SK-N-SH treated with all-trans-retinoic acid at 6 μM for 48 hours (cell line): Measurements from ENCODE around the gene MAPK8.

Source experiments
- ATAC-seq: fragments of 200-7000 bp; cut with Tn5 transposase; 3 replicates; pipeline ENCODE4 v1.9.1; 2020; ENCODE audit warnings: mild to moderate bottlenecking, moderate library complexity
- ARNTL ChIP-seq: fragments of 450-650 bp; formaldehyde crosslinking; IDR thresholded peaks from 2 replicates; pipeline ENCODE4 v1.5.0; 2020; ENCODE audit warnings: low read depth, mild to moderate bottlenecking, moderate library complexity, borderline replicate concordance
- BACH2 ChIP-seq: fragments of 250-450 bp; sonication (Bioruptor Pico); IDR thresholded peaks from 2 replicates; pipeline ENCODE4 v1.9.0; 2021; ENCODE audit warnings: mild to moderate bottlenecking, borderline replicate concordance
- ESRRG ChIP-seq: fragments of 250-450 bp; sonication (Bioruptor Pico); IDR thresholded peaks from 2 replicates; pipeline ENCODE4 v1.6.1; 2021; ENCODE audit warnings: mild to moderate bottlenecking
- GLIS3 ChIP-seq: fragments of 250-450 bp; sonication (Bioruptor Pico); IDR thresholded peaks from 2 replicates; pipeline ENCODE4 v1.5.0; 2020; ENCODE audit warnings: mild to moderate bottlenecking, moderate library complexity
- ISL1 ChIP-seq: fragments of 250-450 bp; sonication (Bioruptor Pico); IDR thresholded peaks from 2 replicates; pipeline ENCODE4 v2.1.2; 2022; ENCODE audit warnings: mild to moderate bottlenecking, moderate library complexity
- OSR1 ChIP-seq: fragments of 250-450 bp; sonication (Bioruptor Pico); IDR thresholded peaks from 2 replicates; pipeline ENCODE4 v1.8.0; 2022; ENCODE audit warnings: moderate library complexity, mild to moderate bottlenecking, inconsistent platforms
- PPARA ChIP-seq: fragments of 250-450 bp; sonication (Bioruptor Pico); IDR thresholded peaks from 2 replicates; pipeline ENCODE4 v1.5.0; 2020; ENCODE audit warnings: mild to moderate bottlenecking, borderline replicate concordance
- RARB ChIP-seq: fragments of 250-450 bp; sonication (Bioruptor Pico); IDR thresholded peaks from 2 replicates; pipeline ENCODE4 v1.8.0; 2021; ENCODE audit warnings: mild to moderate bottlenecking, moderate library complexity
- TCF4 ChIP-seq: fragments of 250-450 bp; sonication (Bioruptor Pico); IDR thresholded peaks from 2 replicates; pipeline ENCODE4 v1.8.0; 2021; ENCODE audit warnings: mild to moderate bottlenecking, moderate library complexity, borderline replicate concordance
- ZC3H10 ChIP-seq: fragments of 250-450 bp; sonication (Bioruptor Pico); IDR thresholded peaks from 2 replicates; pipeline ENCODE4 v1.5.1; 2021; ENCODE audit warnings: mild to moderate bottlenecking, moderate library complexity
- ZFP3 ChIP-seq: fragments of 250-450 bp; sonication (Bioruptor Pico); IDR thresholded peaks from 2 replicates; pipeline ENCODE4 v1.5.0; 2020; ENCODE audit warnings: mild to moderate bottlenecking, moderate library complexity
- ZFP30 ChIP-seq: fragments of 450-650 bp; formaldehyde crosslinking; IDR thresholded peaks from 2 replicates; pipeline ENCODE4 v1.5.0; 2022; ENCODE audit warnings: mild to moderate bottlenecking, moderate library complexity
- ZNF565 ChIP-seq: fragments of 450-650 bp; formaldehyde crosslinking; conservative IDR thresholded peaks from 2 replicates; pipeline ENCODE4 v1.5.0; 2020; ENCODE audit warnings: low read depth, mild to moderate bottlenecking, moderate library complexity
- ZNF70 ChIP-seq: fragments of 450-650 bp; formaldehyde crosslinking; IDR thresholded peaks from 2 replicates; pipeline ENCODE4 v1.5.0; 2020; ENCODE audit warnings: mild to moderate bottlenecking, moderate library complexity
- ZNF8 ChIP-seq: fragments of 450-650 bp; formaldehyde crosslinking; IDR thresholded peaks from 2 replicates; pipeline ENCODE4 v1.5.0; 2020; ENCODE audit warnings: mild to moderate bottlenecking, moderate library complexity
- TF ChIP-seq, protein P1 (sequence below): fragments of 250-450 bp; sonication (Bioruptor Pico); IDR thresholded peaks from 2 replicates; pipeline ENCODE4 v1.5.1; 2021; ENCODE audit warnings: mild to moderate bottlenecking, moderate library complexity
- TF ChIP-seq, protein P2 (sequence below): fragments of 250-450 bp; sonication (Bioruptor Pico); IDR thresholded peaks from 2 replicates; pipeline ENCODE4 v1.5.1; 2020; ENCODE audit warnings: low read depth, mild to moderate bottlenecking, moderate library complexity
- TF ChIP-seq, protein P3 (sequence below): fragments of 250-450 bp; sonication (Bioruptor Pico); IDR thresholded peaks from 2 replicates; pipeline ENCODE4 v1.5.0; 2020; ENCODE audit warnings: mild to moderate bottlenecking, moderate library complexity
- TF ChIP-seq, protein P4 (sequence below): fragments of 250-450 bp; sonication (Bioruptor Pico); IDR thresholded peaks from 2 replicates; pipeline ENCODE4 v1.8.0; 2020; ENCODE audit warnings: mild to moderate bottlenecking, moderate library complexity, borderline replicate concordance
- TF ChIP-seq, protein P5 (sequence below): fragments of 250-450 bp; sonication (Bioruptor Pico); IDR thresholded peaks from 2 replicates; pipeline ENCODE4 v1.8.0; 2021; ENCODE audit warnings: low read depth, mild to moderate bottlenecking, moderate library complexity, borderline replicate concordance

Gene MAPK8

DNA sequence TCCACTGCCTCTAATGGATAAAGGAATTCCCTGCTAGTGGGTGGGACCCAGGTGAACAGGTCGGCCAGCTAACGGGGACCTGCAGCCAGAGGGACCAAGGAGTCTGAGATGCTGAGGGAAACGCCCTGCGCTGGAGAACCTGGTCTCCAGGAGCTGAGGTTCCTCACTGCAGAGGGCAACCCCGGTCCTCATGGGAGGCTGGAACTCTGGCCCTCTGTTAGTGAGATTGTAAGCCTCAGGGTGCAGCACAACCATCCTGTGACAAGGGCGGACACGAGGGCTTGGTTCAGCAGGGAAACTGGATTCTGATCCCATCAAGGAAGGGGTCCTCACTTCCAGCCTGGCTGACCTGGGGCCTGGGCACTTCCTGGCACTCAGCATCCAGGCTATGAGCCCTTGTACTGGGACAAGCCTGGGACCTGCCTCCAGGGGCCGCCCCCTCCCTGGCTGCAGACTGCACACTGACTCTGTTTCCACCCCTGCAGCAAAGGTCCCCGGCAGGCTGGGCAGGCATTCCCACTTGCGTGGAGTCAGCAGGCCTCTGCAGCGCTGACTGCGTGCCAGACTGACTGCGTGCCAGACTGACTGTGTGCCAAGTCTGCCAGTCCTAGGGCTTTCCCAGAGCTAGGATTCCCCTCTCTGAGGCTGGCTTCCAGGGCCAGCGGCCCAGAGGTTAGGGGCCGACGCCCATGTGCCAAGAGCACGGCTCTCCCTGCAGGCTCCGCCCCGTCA lies 143.2 kb downstream of the MAPK8 start:
- no peak for ATAC-seq
- TF ChIP-seq ZNF8 (no peak), TCF4 (no peak), OSR1 (CRISPR knock-in tag) (no peak), ZNF565 (CRISPR knock-in tag) (no peak), ESRRG (CRISPR knock-in tag) (no peak), RARB (CRISPR knock-in tag) (no peak), ISL1 (no peak), BACH2 (no peak), ZFP30 (CRISPR knock-in tag) (no peak), ARNTL (no peak), ZNF70 (CRISPR knock-in tag) (no peak), GLIS3 (CRISPR knock-in tag) (no peak), PPARA (CRISPR knock-in tag) (no peak), ZC3H10 (no peak), ZFP3 (CRISPR knock-in tag) (no peak)
- TF ChIP-seq, protein P1, sequence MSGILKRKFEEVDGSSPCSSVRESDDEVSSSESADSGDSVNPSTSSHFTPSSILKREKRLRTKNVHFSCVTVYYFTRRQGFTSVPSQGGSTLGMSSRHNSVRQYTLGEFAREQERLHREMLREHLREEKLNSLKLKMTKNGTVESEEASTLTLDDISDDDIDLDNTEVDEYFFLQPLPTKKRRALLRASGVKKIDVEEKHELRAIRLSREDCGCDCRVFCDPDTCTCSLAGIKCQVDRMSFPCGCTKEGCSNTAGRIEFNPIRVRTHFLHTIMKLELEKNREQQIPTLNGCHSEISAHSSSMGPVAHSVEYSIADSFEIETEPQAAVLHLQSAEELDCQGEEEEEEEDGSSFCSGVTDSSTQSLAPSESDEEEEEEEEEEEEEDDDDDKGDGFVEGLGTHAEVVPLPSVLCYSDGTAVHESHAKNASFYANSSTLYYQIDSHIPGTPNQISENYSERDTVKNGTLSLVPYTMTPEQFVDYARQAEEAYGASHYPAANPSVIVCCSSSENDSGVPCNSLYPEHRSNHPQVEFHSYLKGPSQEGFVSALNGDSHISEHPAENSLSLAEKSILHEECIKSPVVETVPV (CRISPR knock-in tag) = no peak
- TF ChIP-seq, protein P2, sequence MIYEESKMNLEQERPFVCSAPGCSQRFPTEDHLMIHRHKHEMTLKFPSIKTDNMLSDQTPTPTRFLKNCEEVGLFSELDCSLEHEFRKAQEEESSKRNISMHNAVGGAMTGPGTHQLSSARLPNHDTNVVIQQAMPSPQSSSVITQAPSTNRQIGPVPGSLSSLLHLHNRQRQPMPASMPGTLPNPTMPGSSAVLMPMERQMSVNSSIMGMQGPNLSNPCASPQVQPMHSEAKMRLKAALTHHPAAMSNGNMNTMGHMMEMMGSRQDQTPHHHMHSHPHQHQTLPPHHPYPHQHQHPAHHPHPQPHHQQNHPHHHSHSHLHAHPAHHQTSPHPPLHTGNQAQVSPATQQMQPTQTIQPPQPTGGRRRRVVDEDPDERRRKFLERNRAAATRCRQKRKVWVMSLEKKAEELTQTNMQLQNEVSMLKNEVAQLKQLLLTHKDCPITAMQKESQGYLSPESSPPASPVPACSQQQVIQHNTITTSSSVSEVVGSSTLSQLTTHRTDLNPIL (CRISPR knock-in tag) = no peak
- TF ChIP-seq, all 23 proteins: peak for 0

DNA sequence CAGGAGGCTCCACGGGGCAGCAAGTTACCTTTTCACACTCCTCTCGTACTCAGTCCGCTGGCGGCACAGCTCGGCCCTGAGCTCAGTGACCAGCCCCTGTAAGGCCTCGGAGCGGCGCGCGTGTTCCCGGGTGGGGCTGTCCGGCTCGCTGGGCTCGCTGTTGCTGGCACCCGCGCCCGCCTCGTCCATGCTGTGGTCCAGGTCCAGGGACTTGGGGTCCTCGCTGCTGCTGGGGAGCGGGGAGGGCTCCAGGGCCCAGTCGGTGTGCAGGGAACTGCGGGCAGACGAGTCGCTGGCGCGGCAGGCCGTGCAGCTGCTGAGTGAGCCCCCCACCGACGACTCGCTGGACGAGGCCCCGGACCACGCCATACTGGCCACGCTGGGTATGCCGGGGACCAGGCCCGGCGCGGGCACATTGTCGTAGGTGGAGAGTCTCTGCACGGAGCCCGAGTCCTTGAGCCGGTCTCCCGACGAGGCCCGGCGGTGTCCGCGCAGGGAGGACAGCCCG lies 143.8 kb downstream of the MAPK8 start:
- TF ChIP-seq ISL1 (no peak), RARB (CRISPR knock-in tag) (no peak), PPARA (CRISPR knock-in tag) (no peak), GLIS3 (CRISPR knock-in tag) (no peak), ZNF70 (CRISPR knock-in tag) (no peak), ZFP3 (CRISPR knock-in tag) (no peak), ZNF565 (CRISPR knock-in tag) (no peak), ARNTL (no peak)
- TF ChIP-seq, protein P3, sequence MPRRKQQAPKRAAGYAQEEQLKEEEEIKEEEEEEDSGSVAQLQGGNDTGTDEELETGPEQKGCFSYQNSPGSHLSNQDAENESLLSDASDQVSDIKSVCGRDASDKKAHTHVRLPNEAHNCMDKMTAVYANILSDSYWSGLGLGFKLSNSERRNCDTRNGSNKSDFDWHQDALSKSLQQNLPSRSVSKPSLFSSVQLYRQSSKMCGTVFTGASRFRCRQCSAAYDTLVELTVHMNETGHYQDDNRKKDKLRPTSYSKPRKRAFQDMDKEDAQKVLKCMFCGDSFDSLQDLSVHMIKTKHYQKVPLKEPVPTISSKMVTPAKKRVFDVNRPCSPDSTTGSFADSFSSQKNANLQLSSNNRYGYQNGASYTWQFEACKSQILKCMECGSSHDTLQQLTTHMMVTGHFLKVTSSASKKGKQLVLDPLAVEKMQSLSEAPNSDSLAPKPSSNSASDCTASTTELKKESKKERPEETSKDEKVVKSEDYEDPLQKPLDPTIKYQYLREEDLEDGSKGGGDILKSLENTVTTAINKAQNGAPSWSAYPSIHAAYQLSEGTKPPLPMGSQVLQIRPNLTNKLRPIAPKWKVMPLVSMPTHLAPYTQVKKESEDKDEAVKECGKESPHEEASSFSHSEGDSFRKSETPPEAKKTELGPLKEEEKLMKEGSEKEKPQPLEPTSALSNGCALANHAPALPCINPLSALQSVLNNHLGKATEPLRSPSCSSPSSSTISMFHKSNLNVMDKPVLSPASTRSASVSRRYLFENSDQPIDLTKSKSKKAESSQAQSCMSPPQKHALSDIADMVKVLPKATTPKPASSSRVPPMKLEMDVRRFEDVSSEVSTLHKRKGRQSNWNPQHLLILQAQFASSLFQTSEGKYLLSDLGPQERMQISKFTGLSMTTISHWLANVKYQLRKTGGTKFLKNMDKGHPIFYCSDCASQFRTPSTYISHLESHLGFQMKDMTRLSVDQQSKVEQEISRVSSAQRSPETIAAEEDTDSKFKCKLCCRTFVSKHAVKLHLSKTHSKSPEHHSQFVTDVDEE (CRISPR knock-in tag) = no peak
- TF ChIP-seq, protein P4, sequence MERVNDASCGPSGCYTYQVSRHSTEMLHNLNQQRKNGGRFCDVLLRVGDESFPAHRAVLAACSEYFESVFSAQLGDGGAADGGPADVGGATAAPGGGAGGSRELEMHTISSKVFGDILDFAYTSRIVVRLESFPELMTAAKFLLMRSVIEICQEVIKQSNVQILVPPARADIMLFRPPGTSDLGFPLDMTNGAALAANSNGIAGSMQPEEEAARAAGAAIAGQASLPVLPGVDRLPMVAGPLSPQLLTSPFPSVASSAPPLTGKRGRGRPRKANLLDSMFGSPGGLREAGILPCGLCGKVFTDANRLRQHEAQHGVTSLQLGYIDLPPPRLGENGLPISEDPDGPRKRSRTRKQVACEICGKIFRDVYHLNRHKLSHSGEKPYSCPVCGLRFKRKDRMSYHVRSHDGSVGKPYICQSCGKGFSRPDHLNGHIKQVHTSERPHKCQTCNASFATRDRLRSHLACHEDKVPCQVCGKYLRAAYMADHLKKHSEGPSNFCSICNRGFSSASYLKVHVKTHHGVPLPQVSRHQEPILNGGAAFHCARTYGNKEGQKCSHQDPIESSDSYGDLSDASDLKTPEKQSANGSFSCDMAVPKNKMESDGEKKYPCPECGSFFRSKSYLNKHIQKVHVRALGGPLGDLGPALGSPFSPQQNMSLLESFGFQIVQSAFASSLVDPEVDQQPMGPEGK (CRISPR knock-in tag) = no peak
- TF ChIP-seq, protein P1 (CRISPR knock-in tag) = no peak
- TF ChIP-seq, protein P5, sequence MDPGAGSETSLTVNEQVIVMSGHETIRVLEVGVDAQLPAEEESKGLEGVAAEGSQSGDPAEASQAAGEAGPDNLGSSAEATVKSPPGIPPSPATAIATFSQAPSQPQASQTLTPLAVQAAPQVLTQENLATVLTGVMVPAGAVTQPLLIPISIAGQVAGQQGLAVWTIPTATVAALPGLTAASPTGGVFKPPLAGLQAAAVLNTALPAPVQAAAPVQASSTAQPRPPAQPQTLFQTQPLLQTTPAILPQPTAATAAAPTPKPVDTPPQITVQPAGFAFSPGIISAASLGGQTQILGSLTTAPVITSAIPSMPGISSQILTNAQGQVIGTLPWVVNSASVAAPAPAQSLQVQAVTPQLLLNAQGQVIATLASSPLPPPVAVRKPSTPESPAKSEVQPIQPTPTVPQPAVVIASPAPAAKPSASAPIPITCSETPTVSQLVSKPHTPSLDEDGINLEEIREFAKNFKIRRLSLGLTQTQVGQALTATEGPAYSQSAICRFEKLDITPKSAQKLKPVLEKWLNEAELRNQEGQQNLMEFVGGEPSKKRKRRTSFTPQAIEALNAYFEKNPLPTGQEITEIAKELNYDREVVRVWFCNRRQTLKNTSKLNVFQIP (CRISPR knock-in tag) = no peak
- ATAC-seq = no peak
